Measurements from ENCODE around the gene NOTCH2.

GRCh38 chr1:119960501-119960900 is 109.0 kb downstream of the NOTCH2 start:
- TF ChIP-seq POLR2AphosphoS5 (IDR thresholded peaks at IDR 0.05) = no peak
- TF ChIP-seq CTCF (IDR thresholded peaks at IDR 0.05) = no peak
- no peak for TF ChIP-seq POLR2A (IDR thresholded peaks at IDR 0.05)
- TF ChIP-seq EP300 (IDR thresholded peaks at IDR 0.05) = no peak
